Motor neuron (in vitro differentiated cells): ENCODE measurements around the gene SNX32. TPM values are rescaled to one million over a fixed set of nuclear protein-coding genes. Genes with fewer than 3 reads are reported as not detected.

ENCODE experiments used
- ATAC-seq, 8 experiments: fragments of 200-7000 bp; cut with Tn5 transposase; replicated peaks in 6 of 8; 2 replicates each; pipeline ENCODE4 v1.8.0; 2021; ENCODE audit warnings: mild to moderate bottlenecking in 8 of 8, moderate library complexity in 8 of 8
- H3K27ac ChIP-seq, 2 donors: fragments of 250-450 bp; sonication (Bioruptor Pico); 2 replicates each; pipeline ENCODE4 v1.9.0; 2021; ENCODE audit warnings: antibody characterized with exemption in 2 of 2, mild to moderate bottlenecking in 2 of 2, moderate library complexity in 1 of 2
- H3K4me1 ChIP-seq, 2 donors: fragments of 250-450 bp; sonication (Bioruptor Pico); replicated peaks in 1 of 2; 2 replicates each; pipeline ENCODE4 v1.6.1; 2021; ENCODE audit warnings: antibody characterized with exemption in 2 of 2, mild to moderate bottlenecking in 2 of 2, moderate library complexity in 1 of 2
- H3K4me3 ChIP-seq, 5 donors: fragments of 250-450 bp; sonication (Bioruptor Pico); 2 replicates each; pipeline ENCODE4 v1.9.0; 2021; ENCODE audit warnings: antibody characterized with exemption in 5 of 5, mild to moderate bottlenecking in 5 of 5, moderate library complexity in 4 of 5
- WGBS, 10 experiments: fragments of 450-650 bp; shearing (Covaris generic); methylation state at CpG; one replicate each; pipeline ENCODE4 v1.0.0; 2022; 5-methylcytosine and 5-hydroxymethylcytosine counted together
- in situ Hi-C, 9 experiments: fragments of 400-800 bp; cut with MboI; loops; one replicate each; pipeline ENCODE4 v1.15.0; 2021; ENCODE audit warnings: low sequenced_read_pairs in 9 of 9, low pct_unique_long_range_greater_than_20kb in 2 of 9; ENCODE audit not compliant: unreplicated experiment in 9 of 9
- total RNA-seq, 8 experiments: library from RNA; unstranded; fragments of 300-600 nt; gene quantifications; 2 replicates each; pipeline versions ENCODE4 v1.2.3 to v1.2.4, GENCODE V29; 2022

Gene SNX32
- total RNA-seq, 8 experiments from 2014 or later, result 1.5 to 6.7 (median 4.2) TPM

- Histone ChIP-seq H3K4me1 (no peaks in the 10 kb centered on the region), H3K4me3 (no peak overlapping the region), H3K27ac (no peak overlapping the region)
- 24 to 100% (median 76%) methylated on average over 2 to 6 of the region's 6 CpGs; no CpG with 5 or more reads in 1 of the 10 experiments for WGBS, 10 experiments
- ATAC-seq, result no peak
- in situ Hi-C loops, result loop anchor here in 2 of 9 experiments (25.0 kb wide), 1 partner anchor 95 kb away; the partner anchor contains the start of genes KAT5 (in 2 of the 2) and RNASEH2C (in 2 of the 2)
These were observed 26.8 kb upstream of the SNX32 start for GRCh38 chr11:65806979-65807378.

- H3K27ac ChIP-seq, result no peak overlapping the region
- 40 to 100% (median 71%) methylated on average over 2 to 10 of the region's 20 CpGs for WGBS, 10 experiments
- no peak for ATAC-seq
- in situ Hi-C loops, result loop anchor here in 2 of 9 experiments (25.0 kb wide), 1 partner anchor 97 kb away; the partner anchor contains the start of genes KAT5 (in 2 of the 2) and RNASEH2C (in 2 of the 2)
- no peaks in the 10 kb centered on the region for H3K4me1 ChIP-seq
- H3K4me3 ChIP-seq, result no peak overlapping the region
These were observed 24.9 kb upstream of the SNX32 start for GRCh38 chr11:65808744-65809341.

GRCh38 chr11:65809496-65809895 lies 24.3 kb upstream of the SNX32 start:
- no peaks in the 10 kb centered on the region for H3K4me1 ChIP-seq
- no peak overlapping the region for H3K4me3 ChIP-seq
- H3K27ac ChIP-seq, result no peak overlapping the region
- 20 to 80% (median 65%) methylated on average over 1 to 8 of the region's 9 CpGs; no CpG with 5 or more reads in 7 of the 10 experiments for WGBS, 10 experiments
- in situ Hi-C loops, result loop anchor here in 2 of 9 experiments (25.0 kb wide), 1 partner anchor 97 kb away; the partner anchor contains the start of genes KAT5 (in 2 of the 2) and RNASEH2C (in 2 of the 2)
- no peak for ATAC-seq

GRCh38 chr11:65810046-65810868 lies 23.5 kb upstream of the SNX32 start:
- ATAC-seq, result no peak
- in situ Hi-C loops, result loop anchor here in 2 of 9 experiments (25.0 kb wide), 1 partner anchor 98 kb away; the partner anchor contains the start of genes KAT5 (in 2 of the 2) and RNASEH2C (in 2 of the 2)
- no peaks in the 10 kb centered on the region for H3K4me1 ChIP-seq
- H3K27ac ChIP-seq, result no peak overlapping the region
- no peak overlapping the region for H3K4me3 ChIP-seq
- 58 to 100% (median 81%) methylated on average over 1 to 12 of the region's 23 CpGs; no CpG with 5 or more reads in 4 of the 10 experiments for WGBS, 10 experiments

- 0 to 82% (median 69%) methylated on average over 2 to 15 of the region's 19 CpGs; no CpG with 5 or more reads in 1 of the 10 experiments for WGBS, 10 experiments
- in situ Hi-C loops, result loop anchor here in 2 of 9 experiments (25.0 kb wide), 1 partner anchor 100 kb away; the partner anchor contains the start of genes KAT5 (in 2 of the 2) and RNASEH2C (in 2 of the 2)
- Histone ChIP-seq H3K27ac (no peak overlapping the region), H3K4me1 (no peaks in the 10 kb centered on the region), H3K4me3 (no peak overlapping the region)
- ATAC-seq, result no peak
These were observed 21.8 kb upstream of the SNX32 start for GRCh38 chr11:65811764-65812475.

GRCh38 chr11:65814131-65814985 lies 19.4 kb upstream of the SNX32 start:
- Histone ChIP-seq H3K4me1 (peaks cover 0 to 3% of the 10 kb centered on the region in 2 donors), H3K27ac (no peak overlapping the region), H3K4me3 (no peak overlapping the region)
- ATAC-seq, result no peak
- WGBS, 10 experiments, result 57 to 97% (median 84%) methylated on average over 4 to 13 of the region's 18 CpGs; no CpG with 5 or more reads in 1 of the 10 experiments
- in situ Hi-C loops, result loop anchor here in 2 of 9 experiments (25.0 kb wide), 1 partner anchor 102 kb away; the partner anchor contains the start of genes KAT5 (in 2 of the 2) and RNASEH2C (in 2 of the 2)

- no peak for ATAC-seq
- in situ Hi-C loops, result loop anchor here in 2 of 9 experiments (25.0 kb wide), 1 partner anchor 103 kb away; the partner anchor contains the start of genes KAT5 (in 2 of the 2) and RNASEH2C (in 2 of the 2)
- 68 to 100% (median 82%) methylated on average over 2 to 14 of the region's 16 CpGs; no CpG with 5 or more reads in 2 of the 10 experiments for WGBS, 10 experiments
These were observed 18.7 kb upstream of the SNX32 start for GRCh38 chr11:65814986-65815565.

GRCh38 chr11:65816696-65817095 lies 17.1 kb upstream of the SNX32 start:
- in situ Hi-C loops, result loop anchor here in 2 of 9 experiments (25.0 kb wide), 1 partner anchor 104 kb away; the partner anchor contains the start of genes KAT5 (in 2 of the 2) and RNASEH2C (in 2 of the 2)
- ATAC-seq, result no peak
- 80 to 100% (median 98%) methylated on average over 1 to 3 of the region's 3 CpGs; no CpG with 5 or more reads in 4 of the 10 experiments for WGBS, 10 experiments
- no peak overlapping the region for H3K4me3 ChIP-seq
- H3K27ac ChIP-seq, result no peak overlapping the region
- peaks cover 0 to 3% of the 10 kb centered on the region in 2 donors for H3K4me1 ChIP-seq

More at GRCh38 chr11:65814986-65815565, 18.7 kb upstream of the SNX32 start:
- no peak overlapping the region for H3K4me3 ChIP-seq
- peaks cover 0 to 3% of the 10 kb centered on the region in 2 donors for H3K4me1 ChIP-seq
- H3K27ac ChIP-seq, result no peak overlapping the region

- in situ Hi-C loops, result loop anchor here in 2 of 9 experiments (25.0 kb wide), 1 partner anchor 105 kb away; the partner anchor contains the start of genes KAT5 (in 2 of the 2) and RNASEH2C (in 2 of the 2)
- no peak for ATAC-seq
These were observed 16.4 kb upstream of the SNX32 start for GRCh38 chr11:65817312-65817834.

GRCh38 chr11:65817835-65818680 lies 15.7 kb upstream of the SNX32 start:
- in situ Hi-C loops, result loop anchor here in 2 of 9 experiments (25.0 kb wide), 1 partner anchor 106 kb away; the partner anchor contains the start of genes KAT5 (in 2 of the 2) and RNASEH2C (in 2 of the 2)
- peaks cover 0 to 3% of the 10 kb centered on the region in 2 donors for H3K4me1 ChIP-seq
- peak; percentile 86 to 94 (median 89) for ATAC-seq
- WGBS, 10 experiments, result 0 to 32% (median 0%) methylated on average over 1 to 17 of the region's 74 CpGs; no CpG with 5 or more reads in 4 of the 10 experiments
- peak overlapping the region; percentile 39 to 79 (median 58) for H3K4me3 ChIP-seq
- peak overlapping the region in 1 of 2 donors; percentile 68 for H3K27ac ChIP-seq

More at GRCh38 chr11:65817312-65817834, 16.4 kb upstream of the SNX32 start:
- no peak overlapping the region for H3K27ac ChIP-seq
- H3K4me1 ChIP-seq, result peaks cover 0 to 3% of the 10 kb centered on the region in 2 donors
- peak overlapping the region; percentile 39 to 79 (median 58) for H3K4me3 ChIP-seq
- WGBS, 10 experiments, result 19 to 67% (median 55%) methylated on average over 2 to 4 of the region's 5 CpGs
